ENCODE results near the gene SNHG17.

GRCh38 chr20:38446441-38447209, 11.5 kb upstream of the SNHG17 start:
- TF ChIP-seq CTCF (IDR thresholded peaks at IDR 0.05) (peak in 5 of 7 experiments; percentile 82 to 95 (median 87)), POLR2A (IDR thresholded peaks at IDR 0.05) (no peak), EP300 (IDR thresholded peaks at IDR 0.05) (no peak), POLR2AphosphoS5 (IDR thresholded peaks at IDR 0.05) (peak; percentile 75 to 97 (median 93))

Measured in stomach (tissue), 4 donors.